ENCODE results near the gene ZPBP. TPM values are rescaled to one million over a fixed set of nuclear protein-coding genes. Genes with fewer than 3 reads are reported as not detected.

Gene ZPBP
- total RNA-seq, 1 experiment from 2014 or later, result not detected

DNA sequence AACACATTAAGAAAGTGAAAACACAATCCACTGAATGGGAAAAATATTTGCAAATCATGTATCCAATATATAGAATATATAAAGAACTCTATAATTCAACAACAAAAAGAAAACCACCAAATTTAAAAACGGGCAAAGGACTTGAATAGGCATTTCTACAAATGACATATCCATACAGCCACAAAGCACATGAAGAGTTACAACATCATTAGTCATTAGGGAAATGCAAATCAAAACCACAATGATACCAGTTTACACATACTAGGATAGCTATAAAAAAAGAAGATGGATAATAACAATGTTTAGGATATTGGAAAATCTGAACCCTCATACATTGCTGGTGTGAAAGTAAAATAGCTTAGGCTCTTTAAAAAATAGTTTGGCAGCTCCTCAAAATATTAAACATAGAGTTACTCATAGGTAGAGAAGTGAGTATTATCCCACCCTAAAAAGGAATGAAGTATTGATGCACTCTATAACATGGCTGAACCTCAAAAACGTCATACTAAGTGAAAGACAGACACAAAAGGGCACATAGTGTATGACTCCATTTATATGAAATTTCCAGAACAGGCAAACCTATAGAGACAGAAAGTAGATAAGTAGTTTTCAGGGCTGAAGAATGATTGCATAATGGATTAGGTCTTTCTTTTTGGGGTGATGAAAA, 4.5 kb downstream of the ZPBP start:
- Histone ChIP-seq H3K9me3 (ENCODE audit: insufficient read depth, low read depth) (no peaks in the 10 kb centered on the region; the same call in 1 of the 2 replicates), H3K9me2 (ENCODE audit: insufficient read depth) (no peaks in the 10 kb centered on the region; the same call in 1 of the 2 replicates), H4K20me1 (ENCODE audit: insufficient read depth) (no peaks in the 10 kb centered on the region), H3K4me1 (replicated peaks; ENCODE audit: insufficient read depth) (no peaks in the 10 kb centered on the region), H3F3A (ENCODE audit: insufficient read depth, low read depth) (no peaks in the 10 kb centered on the region), H3K36me3 (ENCODE audit: low read depth) (no peaks in the 10 kb centered on the region), H3K4me3 (no peak overlapping the region), H3K4me2 (no peak overlapping the region), H3K27me3 (ENCODE audit: insufficient read depth, low read depth) (peaks cover 13% of the 10 kb centered on the region), H2AFZ (no peak overlapping the region), H3K27ac (no peak overlapping the region), H3K79me2 (ENCODE audit: low read depth) (no peaks in the 10 kb centered on the region)
- no TSS peak for BruUV-seq (replicated peaks)
- TF ChIP-seq EZH2 (IDR thresholded peaks at IDR 0.05; ENCODE audit: low read depth), result no peak
- TF ChIP-seq, protein P1, sequence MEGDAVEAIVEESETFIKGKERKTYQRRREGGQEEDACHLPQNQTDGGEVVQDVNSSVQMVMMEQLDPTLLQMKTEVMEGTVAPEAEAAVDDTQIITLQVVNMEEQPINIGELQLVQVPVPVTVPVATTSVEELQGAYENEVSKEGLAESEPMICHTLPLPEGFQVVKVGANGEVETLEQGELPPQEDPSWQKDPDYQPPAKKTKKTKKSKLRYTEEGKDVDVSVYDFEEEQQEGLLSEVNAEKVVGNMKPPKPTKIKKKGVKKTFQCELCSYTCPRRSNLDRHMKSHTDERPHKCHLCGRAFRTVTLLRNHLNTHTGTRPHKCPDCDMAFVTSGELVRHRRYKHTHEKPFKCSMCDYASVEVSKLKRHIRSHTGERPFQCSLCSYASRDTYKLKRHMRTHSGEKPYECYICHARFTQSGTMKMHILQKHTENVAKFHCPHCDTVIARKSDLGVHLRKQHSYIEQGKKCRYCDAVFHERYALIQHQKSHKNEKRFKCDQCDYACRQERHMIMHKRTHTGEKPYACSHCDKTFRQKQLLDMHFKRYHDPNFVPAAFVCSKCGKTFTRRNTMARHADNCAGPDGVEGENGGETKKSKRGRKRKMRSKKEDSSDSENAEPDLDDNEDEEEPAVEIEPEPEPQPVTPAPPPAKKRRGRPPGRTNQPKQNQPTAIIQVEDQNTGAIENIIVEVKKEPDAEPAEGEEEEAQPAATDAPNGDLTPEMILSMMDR (conservative IDR thresholded peaks at IDR 0.05), result no peak
- CTCF ChIA-PET, result no interaction called here
- POLR2A ChIA-PET (ENCODE audit: unreplicated experiment), result no interaction called here
- DNase-seq, result no peak
- intact Hi-C loops (cut with micrococcal nuclease; ENCODE audit: unreplicated experiment), result no loop called here

DNA sequence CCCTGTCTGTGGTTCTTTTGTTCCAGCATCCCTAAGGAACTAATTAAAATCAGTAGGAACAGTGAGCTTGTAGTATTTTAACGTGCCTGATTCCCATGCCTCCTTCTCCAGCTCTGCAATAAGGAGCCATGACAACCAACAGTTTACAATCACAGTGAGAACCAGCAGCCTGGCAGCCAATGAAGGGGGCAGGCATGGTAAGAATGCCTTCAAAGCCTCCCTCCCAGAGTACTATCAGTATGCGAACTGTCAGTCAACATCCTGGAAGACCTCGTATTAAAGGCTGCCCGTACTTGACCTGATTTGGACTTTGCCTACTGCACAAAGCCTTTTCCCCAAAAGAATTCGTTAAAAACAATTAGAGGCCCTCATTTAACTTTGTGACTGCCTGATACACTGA, 7.7 kb downstream of the ZPBP start:
- no peaks in the 10 kb centered on the region for H4K20me1 ChIP-seq (ENCODE audit: insufficient read depth)
- no peak overlapping the region for H3K27ac ChIP-seq
- no peaks in the 10 kb centered on the region for H3K36me3 ChIP-seq (ENCODE audit: low read depth)
- no peak overlapping the region for H3K4me3 ChIP-seq
- H3K27me3 ChIP-seq (ENCODE audit: insufficient read depth, low read depth), result peaks cover 13% of the 10 kb centered on the region
- TF ChIP-seq, protein P1 (conservative IDR thresholded peaks at IDR 0.05), result no peak
- TF ChIP-seq EZH2 (IDR thresholded peaks at IDR 0.05; ENCODE audit: low read depth), result no peak
- H2AFZ ChIP-seq, result no peak overlapping the region
- no peak overlapping the region for H3K4me2 ChIP-seq
- no peaks in the 10 kb centered on the region for H3F3A ChIP-seq (ENCODE audit: insufficient read depth, low read depth)
- no peaks in the 10 kb centered on the region for H3K79me2 ChIP-seq (ENCODE audit: low read depth)
- no peaks in the 10 kb centered on the region; the same call in 1 of the 2 replicates for H3K9me3 ChIP-seq (ENCODE audit: insufficient read depth, low read depth)
- H3K9me2 ChIP-seq (ENCODE audit: insufficient read depth), result no peaks in the 10 kb centered on the region; the same call in 1 of the 2 replicates
- no peak for DNase-seq
- no TSS peak for BruUV-seq (replicated peaks)
- ChIA-PET POLR2A (ENCODE audit: unreplicated experiment) (no interaction called here), CTCF (no interaction called here)
- H3K4me1 ChIP-seq (replicated peaks; ENCODE audit: insufficient read depth), result no peaks in the 10 kb centered on the region
- intact Hi-C loops (cut with micrococcal nuclease; ENCODE audit: unreplicated experiment), result no loop called here

DNA sequence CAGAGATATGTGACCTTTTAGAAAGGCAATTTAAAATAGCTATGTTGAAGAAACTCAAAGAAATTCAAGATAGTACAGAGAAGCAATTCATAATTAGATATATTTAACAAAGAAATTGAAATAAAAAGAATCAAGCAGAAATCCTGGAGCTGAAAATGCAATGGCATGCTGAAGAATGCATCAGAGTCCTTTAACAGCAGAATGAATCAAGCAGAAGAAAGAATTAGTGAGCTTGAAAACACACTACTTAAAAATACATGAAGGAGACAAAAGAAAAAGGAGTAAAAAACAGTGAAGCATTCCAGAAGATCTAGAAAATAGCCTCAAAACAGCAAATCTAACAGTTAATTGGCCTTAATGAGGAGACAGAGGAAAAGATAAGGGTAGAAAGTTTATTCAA, 20.0 kb downstream of the ZPBP start:
- TF ChIP-seq, protein P1 (conservative IDR thresholded peaks at IDR 0.05), result no peak
- no peak for TF ChIP-seq EZH2 (IDR thresholded peaks at IDR 0.05; ENCODE audit: low read depth)
- H3K4me2 ChIP-seq, result no peak overlapping the region
- no peaks in the 10 kb centered on the region for H3K9me3 ChIP-seq (ENCODE audit: insufficient read depth, low read depth)
- intact Hi-C loops (cut with micrococcal nuclease; ENCODE audit: unreplicated experiment), result no loop called here
- DNase-seq, result no peak
- ChIA-PET CTCF (no interaction called here), POLR2A (ENCODE audit: unreplicated experiment) (no interaction called here)
- H3K4me1 ChIP-seq (replicated peaks; ENCODE audit: insufficient read depth), result peaks cover 5% of the 10 kb centered on the region; the same call in 1 of the 2 replicates
- H3K79me2 ChIP-seq (ENCODE audit: low read depth), result no peaks in the 10 kb centered on the region
- no peaks in the 10 kb centered on the region for H3K36me3 ChIP-seq (ENCODE audit: low read depth)
- H3K4me3 ChIP-seq, result no peak overlapping the region
- no peaks in the 10 kb centered on the region for H3K9me2 ChIP-seq (ENCODE audit: insufficient read depth)
- no peaks in the 10 kb centered on the region for H3K27me3 ChIP-seq (ENCODE audit: insufficient read depth, low read depth)
- no peak overlapping the region for H2AFZ ChIP-seq
- no peaks in the 10 kb centered on the region for H4K20me1 ChIP-seq (ENCODE audit: insufficient read depth)
- no peaks in the 10 kb centered on the region for H3F3A ChIP-seq (ENCODE audit: insufficient read depth, low read depth)
- BruUV-seq (replicated peaks), result no TSS peak
- no peak overlapping the region for H3K27ac ChIP-seq

All from PC-9 (cell line).